Measurements from ENCODE around the gene ATG5.

The ATG5 gene

DNA sequence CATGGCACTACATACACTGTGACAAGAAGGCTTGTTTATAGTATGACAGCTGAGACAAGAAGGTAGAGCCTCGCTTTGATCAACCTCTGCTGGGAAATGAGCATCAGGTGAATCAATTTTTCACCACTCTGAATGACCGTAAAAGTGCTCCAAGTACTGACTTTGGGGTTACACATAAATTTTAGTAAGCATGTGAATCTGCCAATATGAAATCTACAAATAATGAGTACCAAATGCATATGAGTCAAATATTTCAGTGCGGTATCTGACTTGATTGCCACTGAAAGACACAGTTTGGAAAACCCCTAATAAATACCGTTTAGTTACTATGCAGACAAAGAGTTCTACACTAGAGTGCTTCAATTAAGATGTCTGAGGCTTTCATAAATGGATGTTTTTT, 77.8 kb downstream of the ATG5 start:
- no CpG with 5 or more reads among the region's 4 CpGs for WGBS (ENCODE audit: extremely low coverage, insufficient coverage, insufficient read length)

DNA sequence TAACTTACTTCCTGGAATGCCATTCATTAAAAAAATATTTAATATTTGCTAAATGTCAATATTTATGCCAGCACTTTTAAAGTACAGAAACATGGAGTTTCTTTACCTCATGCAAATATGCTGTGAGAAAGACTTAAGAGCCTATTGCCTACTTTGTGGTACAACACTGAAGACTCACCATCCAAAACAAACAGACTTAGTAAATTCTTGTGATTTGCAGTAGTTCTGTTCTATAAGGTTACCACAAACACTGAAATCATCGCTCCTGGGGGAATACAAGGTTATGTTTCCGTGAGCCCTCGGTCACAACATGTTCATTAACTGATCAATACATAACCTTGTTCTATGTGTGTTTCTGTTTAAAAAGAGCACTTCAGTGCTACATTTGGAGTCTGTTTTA, 78.3 kb downstream of the ATG5 start:
- Histone ChIP-seq H3K23ac (ENCODE audit: low read length) (no peak overlapping the region), H3K27me3 (ENCODE audit: insufficient read depth, low read length) (no peaks in the 10 kb centered on the region), H4K12ac (ENCODE audit: low read depth, low read length) (no peak overlapping the region), H3K4me2 (ENCODE audit: low read length) (no peak overlapping the region), H3K4ac (ENCODE audit: low read depth, low read length) (no peak overlapping the region), H2BK120ac (ENCODE audit: insufficient read depth, low read length, poor library complexity) (no peak overlapping the region), H3K9me3 (ENCODE audit: insufficient read depth, low read depth, low read length) (no peaks in the 10 kb centered on the region), H3K79me2 (ENCODE audit: control insufficient read depth, insufficient read depth, low read length, poor library complexity) (no peaks in the 10 kb centered on the region), H3K18ac (ENCODE audit: low read length) (no peak overlapping the region), H2BK12ac (ENCODE audit: low read length) (no peak overlapping the region), H2BK5ac (ENCODE audit: low read depth, low read length, poor library complexity) (no peak overlapping the region), H3K79me1 (ENCODE audit: low read length) (no peaks in the 10 kb centered on the region), H2AFZ (ENCODE audit: insufficient read depth, low read length, poor library complexity) (no peak overlapping the region), H3K4me3 (ENCODE audit: low read depth, low read length) (no peak overlapping the region), H3K27ac (ENCODE audit: low read depth, low read length) (no peak overlapping the region), H4K91ac (ENCODE audit: low read depth, low read length) (no peak overlapping the region), H3K4me1 (ENCODE audit: control insufficient read depth in 1 of 2, insufficient read depth in 2 of 2, low read length in 2 of 2) (no peaks in the 10 kb centered on the region), H3K36me3 (ENCODE audit: control insufficient read depth in 1 of 2, insufficient read depth in 2 of 2, low read length in 2 of 2) (peaks cover 0 to 2% of the 10 kb centered on the region in 2 experiments), H4K8ac (ENCODE audit: low read depth, low read length) (no peak overlapping the region), H3K14ac (ENCODE audit: low read length) (no peak overlapping the region), H3K9ac (ENCODE audit: low read length) (no peak overlapping the region), H2AK5ac (ENCODE audit: low read length) (no peak overlapping the region)
- no CpG with 5 or more reads among the region's 3 CpGs for WGBS (ENCODE audit: extremely low coverage, insufficient coverage, insufficient read length)
- DNase-seq = no peak

More for the DNA sequence above, 77.8 kb downstream of the ATG5 start:
- H3K4me2 ChIP-seq (ENCODE audit: low read length) = no peak overlapping the region
- no peak overlapping the region for H2AFZ ChIP-seq (ENCODE audit: insufficient read depth, low read length, poor library complexity)
- no peak overlapping the region for H3K18ac ChIP-seq (ENCODE audit: low read length)
- H2BK120ac ChIP-seq (ENCODE audit: insufficient read depth, low read length, poor library complexity) = no peak overlapping the region
- no peaks in the 10 kb centered on the region for H3K27me3 ChIP-seq (ENCODE audit: insufficient read depth, low read length)
- H3K79me2 ChIP-seq (ENCODE audit: control insufficient read depth, insufficient read depth, low read length, poor library complexity) = peaks cover 2% of the 10 kb centered on the region
- no peak overlapping the region for H3K4ac ChIP-seq (ENCODE audit: low read depth, low read length)
- H4K8ac ChIP-seq (ENCODE audit: low read depth, low read length) = no peak overlapping the region
- H3K27ac ChIP-seq (ENCODE audit: low read depth, low read length) = no peak overlapping the region
- no peak overlapping the region for H3K14ac ChIP-seq (ENCODE audit: low read length)
- no peaks in the 10 kb centered on the region for H3K4me1 ChIP-seq (ENCODE audit: control insufficient read depth in 1 of 2, insufficient read depth in 2 of 2, low read length in 2 of 2)
- H2BK5ac ChIP-seq (ENCODE audit: low read depth, low read length, poor library complexity) = no peak overlapping the region
- peaks cover 0 to 2% of the 10 kb centered on the region in 2 experiments for H3K36me3 ChIP-seq (ENCODE audit: control insufficient read depth in 1 of 2, insufficient read depth in 2 of 2, low read length in 2 of 2)
- H3K23ac ChIP-seq (ENCODE audit: low read length) = no peak overlapping the region
- no peak overlapping the region for H3K4me3 ChIP-seq (ENCODE audit: low read depth, low read length)
- no peak overlapping the region for H2BK12ac ChIP-seq (ENCODE audit: low read length)
- no peak overlapping the region for H3K9ac ChIP-seq (ENCODE audit: low read length)
- no peak overlapping the region for H2AK5ac ChIP-seq (ENCODE audit: low read length)
- no peaks in the 10 kb centered on the region for H3K9me3 ChIP-seq (ENCODE audit: insufficient read depth, low read depth, low read length)
- H3K79me1 ChIP-seq (ENCODE audit: low read length) = no peaks in the 10 kb centered on the region
- no peak for DNase-seq
- no peak overlapping the region for H4K91ac ChIP-seq (ENCODE audit: low read depth, low read length)
- H4K12ac ChIP-seq (ENCODE audit: low read depth, low read length) = no peak overlapping the region

DNA sequence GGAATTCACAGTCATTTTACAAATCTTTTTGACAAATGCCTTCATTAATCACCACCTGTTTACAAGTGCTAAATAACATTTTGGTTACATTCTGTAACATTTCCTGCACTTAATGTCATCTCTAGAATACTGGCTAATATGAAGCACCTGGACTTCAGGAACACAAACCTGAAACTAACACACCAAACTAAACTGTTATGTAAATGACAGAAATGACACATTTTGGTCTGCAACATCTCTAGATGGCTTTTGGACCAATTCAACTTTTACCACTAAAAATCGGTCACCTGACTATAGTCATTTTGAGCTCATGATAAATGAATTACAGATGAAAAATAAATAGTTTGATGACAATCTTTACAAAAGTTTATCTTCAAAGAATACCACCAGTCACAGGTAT, 80.6 kb downstream of the ATG5 start:
- Histone ChIP-seq H3K4me2 (ENCODE audit: low read length) (no peak overlapping the region), H4K91ac (ENCODE audit: low read depth, low read length) (no peak overlapping the region), H3K9ac (ENCODE audit: low read length) (no peak overlapping the region), H3K27ac (ENCODE audit: low read depth, low read length) (no peak overlapping the region), H4K8ac (ENCODE audit: low read depth, low read length) (no peak overlapping the region), H3K14ac (ENCODE audit: low read length) (no peak overlapping the region), H2BK5ac (ENCODE audit: low read depth, low read length, poor library complexity) (no peak overlapping the region), H3K79me2 (ENCODE audit: control insufficient read depth, insufficient read depth, low read length, poor library complexity) (no peaks in the 10 kb centered on the region), H2AFZ (ENCODE audit: insufficient read depth, low read length, poor library complexity) (no peak overlapping the region), H3K36me3 (ENCODE audit: control insufficient read depth in 1 of 2, insufficient read depth in 2 of 2, low read length in 2 of 2) (no peaks in the 10 kb centered on the region), H3K4ac (ENCODE audit: low read depth, low read length) (no peak overlapping the region), H3K18ac (ENCODE audit: low read length) (no peak overlapping the region), H2BK120ac (ENCODE audit: insufficient read depth, low read length, poor library complexity) (no peak overlapping the region), H4K12ac (ENCODE audit: low read depth, low read length) (no peak overlapping the region), H3K9me3 (ENCODE audit: insufficient read depth, low read depth, low read length) (no peaks in the 10 kb centered on the region), H3K79me1 (ENCODE audit: low read length) (no peaks in the 10 kb centered on the region), H2BK12ac (ENCODE audit: low read length) (no peak overlapping the region), H3K4me1 (ENCODE audit: control insufficient read depth in 1 of 2, insufficient read depth in 2 of 2, low read length in 2 of 2) (no peaks in the 10 kb centered on the region), H3K23ac (ENCODE audit: low read length) (no peak overlapping the region), H2AK5ac (ENCODE audit: low read length) (no peak overlapping the region), H3K27me3 (ENCODE audit: insufficient read depth, low read length) (no peaks in the 10 kb centered on the region), H3K4me3 (ENCODE audit: low read depth, low read length) (no peak overlapping the region)
- no CpG with 5 or more reads among the region's 1 CpG for WGBS (ENCODE audit: extremely low coverage, insufficient coverage, insufficient read length)
- DNase-seq = no peak

DNA sequence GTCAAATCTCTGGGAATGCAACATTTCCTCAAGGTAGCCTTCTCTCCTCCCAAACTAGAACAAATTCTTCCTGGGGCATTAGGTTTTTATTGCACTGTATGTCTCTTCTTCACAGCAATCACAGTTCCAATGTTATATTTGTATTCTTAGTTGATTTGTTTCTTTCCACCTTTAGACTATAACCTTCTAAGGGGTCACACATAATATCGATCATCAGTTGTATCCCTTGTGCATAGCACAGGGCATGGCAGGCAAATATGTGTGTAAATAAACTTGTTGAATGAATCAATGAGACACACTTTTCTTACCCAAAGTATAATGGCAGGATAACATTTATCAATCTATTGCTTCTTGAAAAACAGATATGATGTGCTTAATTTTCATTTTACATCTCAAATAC, 81.0 kb downstream of the ATG5 start:
- no peak overlapping the region for H3K4me3 ChIP-seq (ENCODE audit: low read depth, low read length)
- no peak overlapping the region for H3K9ac ChIP-seq (ENCODE audit: low read length)
- DNase-seq = no peak
- H4K12ac ChIP-seq (ENCODE audit: low read depth, low read length) = no peak overlapping the region
- H3K27ac ChIP-seq (ENCODE audit: low read depth, low read length) = no peak overlapping the region
- H2BK12ac ChIP-seq (ENCODE audit: low read length) = no peak overlapping the region
- H3K79me1 ChIP-seq (ENCODE audit: low read length) = no peaks in the 10 kb centered on the region
- no peaks in the 10 kb centered on the region for H3K9me3 ChIP-seq (ENCODE audit: insufficient read depth, low read depth, low read length)
- no peak overlapping the region for H3K23ac ChIP-seq (ENCODE audit: low read length)
- H3K36me3 ChIP-seq (ENCODE audit: control insufficient read depth in 1 of 2, insufficient read depth in 2 of 2, low read length in 2 of 2) = no peaks in the 10 kb centered on the region
- no peak overlapping the region for H3K14ac ChIP-seq (ENCODE audit: low read length)
- H3K18ac ChIP-seq (ENCODE audit: low read length) = no peak overlapping the region
- no peak overlapping the region for H2BK5ac ChIP-seq (ENCODE audit: low read depth, low read length, poor library complexity)
- no peak overlapping the region for H3K4ac ChIP-seq (ENCODE audit: low read depth, low read length)
- no peaks in the 10 kb centered on the region for H3K4me1 ChIP-seq (ENCODE audit: control insufficient read depth in 1 of 2, insufficient read depth in 2 of 2, low read length in 2 of 2)
- H3K4me2 ChIP-seq (ENCODE audit: low read length) = no peak overlapping the region
- no peak overlapping the region for H2BK120ac ChIP-seq (ENCODE audit: insufficient read depth, low read length, poor library complexity)
- no peak overlapping the region for H2AFZ ChIP-seq (ENCODE audit: insufficient read depth, low read length, poor library complexity)
- no CpG with 5 or more reads among the region's 1 CpG for WGBS (ENCODE audit: extremely low coverage, insufficient coverage, insufficient read length)
- no peak overlapping the region for H4K91ac ChIP-seq (ENCODE audit: low read depth, low read length)
- no peaks in the 10 kb centered on the region for H3K79me2 ChIP-seq (ENCODE audit: control insufficient read depth, insufficient read depth, low read length, poor library complexity)
- H2AK5ac ChIP-seq (ENCODE audit: low read length) = no peak overlapping the region
- H4K8ac ChIP-seq (ENCODE audit: low read depth, low read length) = no peak overlapping the region
- H3K27me3 ChIP-seq (ENCODE audit: insufficient read depth, low read length) = no peaks in the 10 kb centered on the region

Data from trophoblast cell (in vitro differentiated cells and primary cell).